Measurements from ENCODE around the gene HPS6.

DNA sequence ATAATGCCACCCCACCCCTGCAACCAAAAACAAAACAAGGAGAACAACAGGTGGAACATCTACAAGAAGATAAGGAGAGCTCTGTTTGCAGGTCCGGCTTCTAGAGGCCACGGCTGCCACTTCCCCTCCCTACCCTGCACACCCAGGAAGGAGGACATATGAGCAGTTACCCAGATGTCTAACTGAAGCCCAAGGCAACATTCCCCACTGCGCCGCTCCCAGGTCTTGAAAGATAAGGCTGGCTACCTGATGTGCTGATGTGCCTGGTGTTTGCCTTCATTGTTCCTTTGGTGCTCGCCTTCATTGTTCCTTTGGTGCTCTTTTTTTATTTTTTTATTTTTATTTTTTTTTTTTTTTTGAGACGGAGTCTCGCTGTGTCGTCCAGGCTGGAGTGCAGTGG, 21.0 kb downstream of the HPS6 start:
- no peak for TF ChIP-seq CTCF (IDR thresholded peaks at IDR 0.05)
- TF ChIP-seq, protein P1, sequence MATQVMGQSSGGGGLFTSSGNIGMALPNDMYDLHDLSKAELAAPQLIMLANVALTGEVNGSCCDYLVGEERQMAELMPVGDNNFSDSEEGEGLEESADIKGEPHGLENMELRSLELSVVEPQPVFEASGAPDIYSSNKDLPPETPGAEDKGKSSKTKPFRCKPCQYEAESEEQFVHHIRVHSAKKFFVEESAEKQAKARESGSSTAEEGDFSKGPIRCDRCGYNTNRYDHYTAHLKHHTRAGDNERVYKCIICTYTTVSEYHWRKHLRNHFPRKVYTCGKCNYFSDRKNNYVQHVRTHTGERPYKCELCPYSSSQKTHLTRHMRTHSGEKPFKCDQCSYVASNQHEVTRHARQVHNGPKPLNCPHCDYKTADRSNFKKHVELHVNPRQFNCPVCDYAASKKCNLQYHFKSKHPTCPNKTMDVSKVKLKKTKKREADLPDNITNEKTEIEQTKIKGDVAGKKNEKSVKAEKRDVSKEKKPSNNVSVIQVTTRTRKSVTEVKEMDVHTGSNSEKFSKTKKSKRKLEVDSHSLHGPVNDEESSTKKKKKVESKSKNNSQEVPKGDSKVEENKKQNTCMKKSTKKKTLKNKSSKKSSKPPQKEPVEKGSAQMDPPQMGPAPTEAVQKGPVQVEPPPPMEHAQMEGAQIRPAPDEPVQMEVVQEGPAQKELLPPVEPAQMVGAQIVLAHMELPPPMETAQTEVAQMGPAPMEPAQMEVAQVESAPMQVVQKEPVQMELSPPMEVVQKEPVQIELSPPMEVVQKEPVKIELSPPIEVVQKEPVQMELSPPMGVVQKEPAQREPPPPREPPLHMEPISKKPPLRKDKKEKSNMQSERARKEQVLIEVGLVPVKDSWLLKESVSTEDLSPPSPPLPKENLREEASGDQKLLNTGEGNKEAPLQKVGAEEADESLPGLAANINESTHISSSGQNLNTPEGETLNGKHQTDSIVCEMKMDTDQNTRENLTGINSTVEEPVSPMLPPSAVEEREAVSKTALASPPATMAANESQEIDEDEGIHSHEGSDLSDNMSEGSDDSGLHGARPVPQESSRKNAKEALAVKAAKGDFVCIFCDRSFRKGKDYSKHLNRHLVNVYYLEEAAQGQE (IDR thresholded peaks at IDR 0.05): no peak
- TF ChIP-seq, protein P2, sequence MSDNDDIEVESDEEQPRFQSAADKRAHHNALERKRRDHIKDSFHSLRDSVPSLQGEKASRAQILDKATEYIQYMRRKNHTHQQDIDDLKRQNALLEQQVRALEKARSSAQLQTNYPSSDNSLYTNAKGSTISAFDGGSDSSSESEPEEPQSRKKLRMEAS (IDR thresholded peaks at IDR 0.05): no peak
- TF ChIP-seq EHMT2 (IDR thresholded peaks at IDR 0.05; ENCODE audit: low read depth): no peak
- TF ChIP-seq CBX2 (IDR thresholded peaks at IDR 0.05; ENCODE audit: borderline replicate concordance, low read depth): no peak
- no peak for TF ChIP-seq KDM1A (IDR thresholded peaks at IDR 0.05; ENCODE audit: low read depth)
- no peak for TF ChIP-seq ZNF302 (CRISPR knock-in tag; IDR thresholded peaks at IDR 0.05)
- TF ChIP-seq POLR2A (IDR thresholded peaks at IDR 0.05; ENCODE audit: low read length): no peak
